H1 (cell line): ENCODE results near the gene EXOC6. TPM values are rescaled to one million over a fixed set of nuclear protein-coding genes. Genes with fewer than 3 reads are reported as not detected.

Source experiments
- CTCF ChIA-PET: fragments of 300-600 bp; sonication (Branson Sonifier 250); formaldehyde crosslinking; loops from one replicate; lab custom pipeline; 2021; ENCODE audit not compliant: partially characterized antibody; lab: Charles Lee
- POLR2A ChIA-PET: fragments of 300-600 bp; sonication (Branson Sonifier 250); formaldehyde crosslinking; loops from one replicate; lab custom pipeline; 2021; ENCODE audit warnings: inconsistent platforms; ENCODE audit not compliant: partially characterized antibody; lab: Charles Lee
- DNase-seq, 2 experiments: peaks; one replicate each; pipeline versions ENCODE4 v3.0.0 to v3.0.0-alpha.2; 2010 to 2022; ENCODE audit warnings: low spot score in 2 of 2, low read depth in 1 of 2, mixed read lengths in 1 of 2
- FAIRE-seq: peaks from 2 replicates; lab custom pipeline; 2011; peaks lifted over from hg19 to GRCh38; lab: Jason Lieb, UNC
- H2AFZ ChIP-seq: 2 replicates; pipeline ENCODE4 v1.8.1; 2012; ENCODE audit warnings: low read length, inconsistent platforms
- H2AK5ac ChIP-seq: 2 replicates; pipeline ENCODE4 v1.6.1; 2013; ENCODE audit warnings: low read depth, low read length
- H2BK120ac ChIP-seq: replicated peaks from 2 replicates; pipeline ENCODE3; 2013; ENCODE audit warnings: low read depth, low read length, inconsistent platforms
- H2BK12ac ChIP-seq: 2 replicates; pipeline ENCODE4 v1.6.1; 2013; ENCODE audit warnings: low read depth, low read length
- H2BK15ac ChIP-seq: 2 replicates; pipeline ENCODE4 v1.6.1; 2013; ENCODE audit warnings: low read length
- H2BK20ac ChIP-seq: 2 replicates; pipeline ENCODE4 v1.6.1; 2013; ENCODE audit warnings: low read length
- H2BK5ac ChIP-seq: 2 replicates; pipeline ENCODE4 v1.6.1; 2013; ENCODE audit warnings: low read depth, low read length
- H3K14ac ChIP-seq: 2 replicates; pipeline ENCODE4 v1.6.1; 2013; ENCODE audit warnings: inconsistent platforms; ENCODE audit not compliant: insufficient read length
- H3K18ac ChIP-seq: 2 replicates; pipeline ENCODE4 v1.6.1; 2013; ENCODE audit warnings: low read length; ENCODE audit errors: extremely low read depth
- H3K23ac ChIP-seq: 2 replicates; pipeline ENCODE4 v1.6.1; 2013; ENCODE audit warnings: inconsistent platforms; ENCODE audit not compliant: insufficient read length
- H3K23me2 ChIP-seq: 2 replicates; pipeline ENCODE4 v1.6.1; 2013; ENCODE audit warnings: low read depth, low read length
- H3K27ac ChIP-seq: 2 replicates; pipeline ENCODE4 v1.6.1; 2011; ENCODE audit warnings: low read depth, low read length, inconsistent platforms
- H3K27me3 ChIP-seq, 4 experiments: replicated peaks in 1 of 4; 1 replicate in 1 of 4; 2 replicates in 3 of 4; pipeline versions ENCODE4 v1.6.1 to v1.8.1; 2011 to 2013; ENCODE audit warnings: low read length in 3 of 4, mild to moderate bottlenecking in 3 of 4, inconsistent platforms in 2 of 4, mixed read lengths in 2 of 4, moderate library complexity in 1 of 4; ENCODE audit not compliant: control insufficient read depth in 3 of 4, insufficient read depth in 3 of 4; ENCODE audit errors: extremely low read depth in 1 of 4
- H3K36me3 ChIP-seq, 4 experiments: 2 replicates each; pipeline versions ENCODE4 v1.6.1 to v1.8.1; 2011 to 2013; ENCODE audit warnings: mild to moderate bottlenecking in 4 of 4, low read length in 3 of 4, moderate library complexity in 2 of 4, control low read depth in 1 of 4, inconsistent platforms in 1 of 4; ENCODE audit not compliant: insufficient read depth in 4 of 4, control insufficient read depth in 2 of 4
- H3K4ac ChIP-seq: replicated peaks from 2 replicates; pipeline ENCODE3; 2013; ENCODE audit warnings: low read length, low read depth, mixed read lengths, inconsistent platforms; ENCODE audit not compliant: insufficient read length
- H3K4me1 ChIP-seq, 4 experiments: replicated peaks in 1 of 4; 1 replicate in 1 of 4; 2 replicates in 3 of 4; pipeline versions ENCODE4 v1.6.1 to v1.8.1; 2011 to 2013; ENCODE audit warnings: low read length in 3 of 4, inconsistent platforms in 2 of 4, mixed read lengths in 1 of 4; ENCODE audit not compliant: insufficient read depth in 4 of 4, control insufficient read depth in 3 of 4
- H3K4me2 ChIP-seq, 2 experiments: 2 replicates each; pipeline versions ENCODE4 v1.6.1 to v1.8.1; 2011 to 2013; ENCODE audit warnings: low read depth in 2 of 2, low read length in 2 of 2, control low read depth in 1 of 2, inconsistent platforms in 1 of 2, mild to moderate bottlenecking in 1 of 2; ENCODE audit not compliant: insufficient read depth in 1 of 2
- H3K4me3 ChIP-seq, 4 experiments: fragments of 200-600, 300-600 bp in 1 of 4; sonication (generic), shearing (Covaris generic), sonication (Bioruptor Twin) in 1 of 4; 2 replicates each; pipeline versions ENCODE4 v1.5.1 to v1.8.1; 2011 to 2016; ENCODE audit warnings: low read length in 4 of 4, low read depth in 3 of 4, control low read depth in 2 of 4, inconsistent platforms in 2 of 4, mild to moderate bottlenecking in 2 of 4, mixed read lengths in 1 of 4, moderate library complexity in 1 of 4; ENCODE audit not compliant: insufficient read depth in 2 of 4; ENCODE audit errors: extremely low read depth in 1 of 4
- H3K56ac ChIP-seq: replicated peaks from 2 replicates; pipeline ENCODE3; 2013; ENCODE audit warnings: low read depth, mild to moderate bottlenecking, mixed read lengths, low read length, inconsistent platforms; ENCODE audit not compliant: insufficient read length
- H3K79me1 ChIP-seq: 2 replicates; pipeline ENCODE4 v1.6.1; 2013; ENCODE audit warnings: low read depth, low read length, control low read depth
- H3K79me2 ChIP-seq, 2 experiments: 2 replicates each; pipeline versions ENCODE4 v1.6.1 to v1.8.1; 2012 to 2013; ENCODE audit warnings: low read length in 2 of 2, mild to moderate bottlenecking in 2 of 2, inconsistent platforms in 1 of 2; ENCODE audit not compliant: insufficient read depth in 2 of 2, control insufficient read depth in 1 of 2
- H3K9ac ChIP-seq, 4 experiments: replicated peaks in 1 of 4; 1 replicate in 1 of 4; 2 replicates in 3 of 4; pipeline versions ENCODE4 v1.6.1 to v1.8.1; 2011 to 2013; ENCODE audit warnings: low read depth in 3 of 4, low read length in 3 of 4, control low read depth in 2 of 4, mild to moderate bottlenecking in 2 of 4, moderate library complexity in 2 of 4, inconsistent platforms in 1 of 4; ENCODE audit errors: extremely low read depth in 1 of 4
- H3K9me3 ChIP-seq, 2 experiments: 2 replicates each; pipeline versions ENCODE4 v1.6.1 to v1.8.1; 2012 to 2013; ENCODE audit warnings: mild to moderate bottlenecking in 2 of 2, moderate library complexity in 2 of 2, control low read depth in 1 of 2, inconsistent platforms in 1 of 2, low read depth in 1 of 2, low read length in 1 of 2, mixed read lengths in 1 of 2; ENCODE audit not compliant: insufficient read depth in 2 of 2
- H4K20me1 ChIP-seq, 2 experiments: replicated peaks in 1 of 2; 2 replicates each; pipeline versions ENCODE3 to v1.8.1; 2011 to 2013; ENCODE audit warnings: inconsistent platforms in 2 of 2, low read length in 2 of 2, mild to moderate bottlenecking in 1 of 2; ENCODE audit not compliant: insufficient read depth in 2 of 2, control insufficient read depth in 1 of 2
- H4K5ac ChIP-seq: 2 replicates; pipeline ENCODE4 v1.6.1; 2013; ENCODE audit warnings: low read length, low read depth, mixed read lengths, inconsistent platforms; ENCODE audit not compliant: insufficient read length
- H4K8ac ChIP-seq: 2 replicates; pipeline ENCODE4 v1.8.0; 2013; ENCODE audit warnings: mild to moderate bottlenecking, moderate library complexity, low read length, inconsistent platforms; ENCODE audit not compliant: insufficient read depth; ENCODE audit errors: extremely low read depth
- H4K91ac ChIP-seq: replicated peaks from 2 replicates; pipeline ENCODE3; 2013; ENCODE audit warnings: low read length, mixed read lengths, inconsistent platforms; ENCODE audit not compliant: insufficient read length
- CTBP2 ChIP-seq: IDR thresholded peaks from 2 replicates; pipeline ENCODE4 v1.7.0; 2011; ENCODE audit warnings: borderline replicate concordance, mild to moderate bottlenecking, moderate library complexity, mixed read lengths, low read length; ENCODE audit not compliant: insufficient read depth, insufficient read length
- EZH2 ChIP-seq: fragments of 200-600 bp; sonication (generic); IDR thresholded peaks from 2 replicates; pipeline ENCODE4 v1.7.1; 2012; ENCODE audit warnings: low read depth, mild to moderate bottlenecking, moderate library complexity, low read length, inconsistent platforms; ENCODE audit not compliant: severe bottlenecking
- WGBS, 2 experiments: shearing (Covaris generic) in 1 of 2; methylation state at CpG; one replicate each; pipeline versions ENCODE4 v1.1.6 to v1.1.7; 2013 to 2015; ENCODE audit warnings: low lambda C conversion rate in 2 of 2, mixed read lengths in 2 of 2, inconsistent platforms in 1 of 2, low coverage in 1 of 2, missing lambda C conversion rate in 1 of 2; ENCODE audit not compliant: insufficient replicate concordance in 2 of 2, insufficient coverage in 1 of 2, insufficient read length in 1 of 2; ENCODE audit errors: extremely low coverage in 1 of 2, missing lambda C conversion rate in 1 of 2; 5-methylcytosine and 5-hydroxymethylcytosine counted together
- polyA plus RNA-seq, 7 experiments: library from polyadenylated mRNA; depleted of rRNA in 3 of 7; stranded (reverse) in 5 of 7; unstranded in 2 of 7; fragments of >200 nt in 5 of 7; fragments of 200-250 nt in 2 of 7; gene quantifications; 1 replicate in 5 of 7; 2 replicates in 1 of 7; 4 replicates in 1 of 7; pipeline versions ENCODE4 v1.2.1 to v1.2.3, GENCODE V29; 2011 to 2013; ENCODE audit warnings: missing spikeins in 2 of 7, mixed read lengths in 2 of 7
- total RNA-seq: library from RNA; stranded (reverse); fragmentation: NEBNext Ultra II Directional; extraction: Animal tissue kit (Norgen Biotek cat#: 25700); gene quantifications from 2 replicates; pipeline ENCODE4 v1.2.1, GENCODE V29; 2021

The EXOC6 gene
- total and polyA plus RNA-seq, 2 of the 8 experiments (the other 6 are each of a cell fraction or from before 2014, with no cell fraction given) = 1.7 to 4.5 TPM

- TF ChIP-seq CTBP2 (no peak), EZH2 (peak; percentile 1)
- Histone ChIP-seq H3K4me2 (peak overlapping the region; percentile 84 to 88; a peak in 3 of 4 replicates), H2BK15ac (no peak overlapping the region), H2BK20ac (no peak overlapping the region), H3K18ac (no peak overlapping the region), H4K5ac (no peak overlapping the region), H3K9ac (no peak overlapping the region), H3K56ac (no peak overlapping the region), H3K4me1 (peaks cover 0 to 33% (median 24%) of the 10 kb centered on the region in 4 experiments; a peak in 6 of 7 replicates), H3K36me3 (peaks cover 0 to 6% (median 1%) of the 10 kb centered on the region in 4 experiments; a peak in 1 of 8 replicates), H3K79me1 (no peaks in the 10 kb centered on the region), H4K91ac (no peak overlapping the region), H3K4ac (no peak overlapping the region), H4K8ac (no peak overlapping the region), H2BK120ac (no peak overlapping the region), H2BK5ac (no peak overlapping the region), H3K23ac (no peak overlapping the region), H3K27me3 (peaks cover 92 to 100% (median 99%) of the 10 kb centered on the region in 4 experiments), H3K14ac (no peak overlapping the region), H2BK12ac (no peak overlapping the region), H2AFZ (no peak overlapping the region), H3K27ac (no peak overlapping the region), H3K4me3 (peak overlapping the region in 2 of 4 experiments; percentile 32 to 52; a peak in 2 of 8 replicates), H2AK5ac (no peak overlapping the region), H3K9me3 (no peaks in the 10 kb centered on the region), H3K79me2 (no peaks in the 10 kb centered on the region), H3K23me2 (peaks cover 16% of the 10 kb centered on the region; the same call in 1 of the 2 replicates), H4K20me1 (peaks cover 9 to 32% of the 10 kb centered on the region in 2 experiments)
- POLR2A ChIA-PET = no interaction called here
- CTCF ChIA-PET = interaction anchor here (0.8 to 14.8 kb wide), 10 partner anchors 6 to 330 kb away, joined by 3 to 147 read pairs (median 8); partner anchors contain the start of gene CYP26C1
- FAIRE-seq (no peak), DNase-seq (no peak)
- 26% methylated on average over 10 of the region's 10 CpGs; no CpG with 5 or more reads in 1 of the 2 experiments for WGBS, 2 experiments
These were observed 220.9 kb downstream of the EXOC6 start for GRCh38 chr10:93069245-93069561.
